ENCODE data around the gene RCAN1. TPM values are rescaled to one million over a fixed set of nuclear protein-coding genes. Genes with fewer than 3 reads are reported as not detected.
"Not testable (repeated sequence)": the region's sequence is repeated elsewhere in the genome, so short reads cannot be mapped to it uniquely, and the experiment has no call there.

Gene RCAN1
- total RNA-seq, 4 donors from 2014 or later = 20.5 to 50.3 (median 26.2) TPM

DNA sequence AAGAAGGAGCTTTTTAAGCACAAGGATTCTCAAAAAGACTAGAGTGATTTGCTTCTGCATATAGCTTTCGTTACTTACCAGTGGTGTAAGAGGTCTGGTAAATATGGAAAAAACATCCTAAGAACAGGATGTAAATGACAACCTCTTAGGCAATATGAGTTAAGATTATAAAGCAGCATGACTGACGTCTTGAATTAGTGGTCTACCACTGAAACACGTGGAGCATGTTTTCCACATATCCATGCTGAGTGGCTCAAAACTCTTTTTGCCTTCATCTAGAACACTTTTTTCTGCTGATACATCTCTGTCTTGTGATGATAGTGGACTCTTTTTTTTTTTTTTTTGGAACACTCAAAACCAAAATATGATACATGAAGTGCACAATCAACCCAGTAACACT, 44.6 kb downstream of the RCAN1 start:
- no peak for DNase-seq
- H3K4me1 ChIP-seq = no peaks in the 10 kb centered on the region
- H3K27me3 ChIP-seq = no peaks in the 10 kb centered on the region
- H3K9me3 ChIP-seq = no peaks in the 10 kb centered on the region
- TF ChIP-seq, protein P1, sequence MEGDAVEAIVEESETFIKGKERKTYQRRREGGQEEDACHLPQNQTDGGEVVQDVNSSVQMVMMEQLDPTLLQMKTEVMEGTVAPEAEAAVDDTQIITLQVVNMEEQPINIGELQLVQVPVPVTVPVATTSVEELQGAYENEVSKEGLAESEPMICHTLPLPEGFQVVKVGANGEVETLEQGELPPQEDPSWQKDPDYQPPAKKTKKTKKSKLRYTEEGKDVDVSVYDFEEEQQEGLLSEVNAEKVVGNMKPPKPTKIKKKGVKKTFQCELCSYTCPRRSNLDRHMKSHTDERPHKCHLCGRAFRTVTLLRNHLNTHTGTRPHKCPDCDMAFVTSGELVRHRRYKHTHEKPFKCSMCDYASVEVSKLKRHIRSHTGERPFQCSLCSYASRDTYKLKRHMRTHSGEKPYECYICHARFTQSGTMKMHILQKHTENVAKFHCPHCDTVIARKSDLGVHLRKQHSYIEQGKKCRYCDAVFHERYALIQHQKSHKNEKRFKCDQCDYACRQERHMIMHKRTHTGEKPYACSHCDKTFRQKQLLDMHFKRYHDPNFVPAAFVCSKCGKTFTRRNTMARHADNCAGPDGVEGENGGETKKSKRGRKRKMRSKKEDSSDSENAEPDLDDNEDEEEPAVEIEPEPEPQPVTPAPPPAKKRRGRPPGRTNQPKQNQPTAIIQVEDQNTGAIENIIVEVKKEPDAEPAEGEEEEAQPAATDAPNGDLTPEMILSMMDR (IDR thresholded peaks at IDR 0.05) = no peak
- no peak for TF ChIP-seq POLR2A (IDR thresholded peaks at IDR 0.05)
- no peak overlapping the region for H3K27ac ChIP-seq
- no peaks in the 10 kb centered on the region for H3K36me3 ChIP-seq
- H3K4me3 ChIP-seq = no peak overlapping the region

DNA sequence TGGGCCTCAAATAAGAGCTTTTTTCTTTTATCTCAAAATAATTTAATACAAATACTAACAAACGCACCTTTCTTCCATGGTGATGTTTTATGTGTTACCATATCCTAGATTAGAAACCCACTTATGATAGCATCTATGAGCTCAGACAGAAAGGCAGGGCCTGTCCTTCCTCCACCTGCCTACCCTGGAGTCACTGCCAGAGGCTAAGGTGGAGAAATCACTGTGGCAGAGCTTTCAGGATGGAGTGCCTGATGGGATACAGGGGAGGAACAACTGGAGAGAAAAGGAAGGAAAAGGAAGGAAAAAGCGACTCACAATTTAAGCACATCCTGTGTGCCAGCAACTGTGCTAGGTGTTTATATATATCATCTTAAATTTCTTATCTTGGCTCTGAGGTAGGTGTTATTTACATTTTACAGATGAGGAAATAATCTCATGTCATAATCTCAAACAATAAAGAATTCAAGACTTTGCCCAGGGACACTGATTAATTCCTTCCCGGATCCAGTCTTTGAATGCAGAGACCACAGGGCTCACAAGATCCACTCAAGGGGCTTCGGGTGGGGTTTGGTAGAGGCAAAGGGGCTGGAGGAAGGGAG, 45.4 kb downstream of the RCAN1 start:
- no peak overlapping the region for H3K4me3 ChIP-seq
- no peaks in the 10 kb centered on the region for H3K36me3 ChIP-seq
- H3K4me1 ChIP-seq = no peaks in the 10 kb centered on the region
- no peaks in the 10 kb centered on the region for H3K9me3 ChIP-seq
- no peaks in the 10 kb centered on the region for H3K27me3 ChIP-seq
- no peak for TF ChIP-seq POLR2A (IDR thresholded peaks at IDR 0.05)
- TF ChIP-seq, protein P1 (IDR thresholded peaks at IDR 0.05) = no peak
- peak overlapping the region in 1 of 4 donors; percentile 69 for H3K27ac ChIP-seq
- no peak for DNase-seq

DNA sequence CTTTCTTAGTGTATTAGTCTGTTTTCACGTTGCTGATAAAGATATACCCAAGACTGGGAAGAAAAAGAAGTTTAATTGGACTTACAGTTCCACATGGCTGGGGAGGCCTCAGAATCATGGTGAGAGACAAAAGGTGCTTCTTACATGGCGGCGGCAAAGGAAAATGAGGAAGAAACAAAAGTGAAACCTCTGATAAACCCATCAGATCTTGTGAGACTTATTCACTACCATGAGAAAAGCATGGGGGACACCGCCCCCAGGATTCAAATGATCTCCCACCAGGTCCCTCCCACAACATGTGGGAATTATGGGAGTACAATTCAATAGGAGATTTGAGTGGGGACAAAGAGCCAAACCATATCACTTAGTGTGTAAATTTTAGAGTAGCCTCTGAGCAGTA, 46.1 kb downstream of the RCAN1 start:
- H3K27ac ChIP-seq, H3K27me3 ChIP-seq, DNase-seq, H3K4me3 ChIP-seq, H3K4me1 ChIP-seq, H3K36me3 ChIP-seq, H3K9me3 ChIP-seq: not testable (repeated sequence)

DNA sequence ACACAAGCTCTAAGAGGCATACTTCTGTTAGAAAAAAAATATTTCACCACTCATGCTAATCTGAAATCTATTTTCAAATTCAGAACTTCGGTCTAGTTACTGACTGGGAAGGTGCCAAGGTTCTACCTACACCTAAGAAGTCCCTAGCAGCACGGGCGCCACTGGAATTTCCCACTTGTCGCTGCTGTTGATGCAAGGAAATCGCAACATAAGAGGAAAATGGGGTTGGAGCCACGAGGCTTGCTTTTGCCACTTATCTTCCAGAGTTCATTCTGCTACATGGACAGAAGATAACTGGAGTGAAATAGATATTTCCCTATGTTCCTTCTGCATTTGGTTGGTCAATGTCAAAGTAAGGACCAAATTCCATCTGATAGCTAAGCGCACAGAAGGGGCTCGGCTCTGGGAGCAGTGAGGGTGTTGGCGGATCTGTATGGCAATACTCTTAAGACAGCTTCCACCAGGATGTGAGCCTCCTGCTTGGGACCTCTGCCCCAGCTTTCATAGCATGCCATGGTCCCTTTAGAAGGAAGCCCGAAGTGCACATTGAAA, 47.2 kb downstream of the RCAN1 start:
- TF ChIP-seq POLR2A (IDR thresholded peaks at IDR 0.05) = no peak
- TF ChIP-seq, protein P1 (IDR thresholded peaks at IDR 0.05) = no peak
- DNase-seq = no peak
- no peak overlapping the region for H3K27ac ChIP-seq
- no peaks in the 10 kb centered on the region for H3K9me3 ChIP-seq
- no peaks in the 10 kb centered on the region for H3K4me1 ChIP-seq
- H3K27me3 ChIP-seq = no peaks in the 10 kb centered on the region
- H3K4me3 ChIP-seq = no peak overlapping the region
- H3K36me3 ChIP-seq = no peaks in the 10 kb centered on the region

DNA sequence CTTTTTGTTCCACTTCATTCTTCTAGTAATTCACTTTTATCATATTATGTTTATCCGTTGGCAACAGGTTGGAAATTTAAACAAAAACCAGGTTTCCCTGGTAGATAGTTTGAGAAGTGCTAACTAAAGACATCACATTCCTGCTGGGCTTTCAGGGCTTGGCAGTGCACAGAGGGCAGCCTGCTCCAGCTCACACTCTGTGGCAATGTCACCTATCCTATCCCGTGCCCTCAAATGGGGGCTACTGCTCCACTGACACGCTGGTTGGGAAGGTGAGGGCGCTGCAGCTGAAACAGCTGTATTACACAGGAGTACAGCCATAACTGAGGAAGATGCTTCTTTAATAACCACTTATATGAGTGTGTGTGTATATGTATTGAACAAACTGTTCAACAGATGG, 49.7 kb downstream of the RCAN1 start:
- H3K9me3 ChIP-seq = no peaks in the 10 kb centered on the region
- TF ChIP-seq, protein P1 (IDR thresholded peaks at IDR 0.05) = no peak
- TF ChIP-seq POLR2A (IDR thresholded peaks at IDR 0.05) = no peak
- H3K4me1 ChIP-seq = no peaks in the 10 kb centered on the region
- H3K36me3 ChIP-seq = no peaks in the 10 kb centered on the region
- no peak overlapping the region for H3K4me3 ChIP-seq
- no peaks in the 10 kb centered on the region for H3K27me3 ChIP-seq
- no peak overlapping the region for H3K27ac ChIP-seq
- no peak for DNase-seq

DNA sequence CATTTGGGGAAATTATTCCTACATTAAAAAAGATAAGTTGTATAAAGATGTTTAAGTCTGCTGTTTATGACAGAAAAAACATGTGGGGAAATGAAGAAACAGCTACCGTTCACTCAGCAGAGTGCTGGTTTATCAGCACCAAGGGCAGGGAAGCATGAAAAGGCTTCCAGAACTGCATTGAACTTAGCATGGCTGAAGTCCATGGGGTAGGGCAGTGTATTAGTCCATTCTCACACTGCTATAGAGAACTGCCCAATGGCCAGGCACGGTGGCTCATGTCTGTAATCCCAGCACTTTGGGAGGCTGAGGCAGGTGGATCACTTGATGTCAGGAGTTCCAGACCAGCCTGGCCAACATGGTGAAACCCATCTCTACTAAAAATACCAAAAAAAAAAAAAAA, 51.5 kb downstream of the RCAN1 start:
- not testable (repeated sequence) for H3K9me3 ChIP-seq, H3K27ac ChIP-seq, DNase-seq, H3K27me3 ChIP-seq, H3K4me3 ChIP-seq, H3K4me1 ChIP-seq, H3K36me3 ChIP-seq

DNA sequence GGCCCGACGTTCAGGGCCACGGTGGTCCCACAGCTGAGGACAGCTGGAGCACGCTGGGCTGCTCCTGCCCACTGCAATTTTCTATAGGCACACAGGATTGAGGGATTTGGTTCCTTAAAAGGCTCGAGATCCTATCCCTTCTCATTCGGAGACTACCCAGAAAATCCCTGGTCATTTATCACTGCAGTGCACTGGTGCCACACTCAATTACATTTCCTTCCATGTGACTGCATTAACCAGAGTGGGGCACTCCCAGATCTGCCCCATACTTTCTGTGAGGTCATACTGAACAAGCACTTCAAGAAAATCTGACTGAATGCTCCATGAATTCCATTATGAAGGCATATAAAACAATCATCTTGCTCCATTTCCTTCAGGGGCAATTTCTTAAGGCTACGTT, 53.1 kb downstream of the RCAN1 start:
- H3K27ac ChIP-seq = no peak overlapping the region
- H3K4me1 ChIP-seq = no peaks in the 10 kb centered on the region
- H3K9me3 ChIP-seq = no peaks in the 10 kb centered on the region
- no peak for DNase-seq
- no peak overlapping the region for H3K4me3 ChIP-seq
- H3K27me3 ChIP-seq = no peaks in the 10 kb centered on the region
- TF ChIP-seq, protein P1 (IDR thresholded peaks at IDR 0.05) = no peak
- no peak for TF ChIP-seq POLR2A (IDR thresholded peaks at IDR 0.05)
- H3K36me3 ChIP-seq = no peaks in the 10 kb centered on the region
